ENCODE results near the gene TEAD1.

TEAD1 gene

GRCh38 chr11:12800032-12800671 lies 125.9 kb downstream of the TEAD1 start:
- no peak for TF ChIP-seq SIN3A (IDR thresholded peaks at IDR 0.05; ENCODE audit: borderline replicate concordance, insufficient read depth, low read length)
- TF ChIP-seq TAF1 (IDR thresholded peaks at IDR 0.05; ENCODE audit: borderline replicate concordance, insufficient read depth, low read length), result no peak
- TF ChIP-seq POLR2AphosphoS5 (IDR thresholded peaks at IDR 0.05; ENCODE audit: low read depth, low read length), result no peak
- TF ChIP-seq FOXP2 (optimal IDR thresholded peaks at IDR 0.05; ENCODE audit: borderline replicate concordance, extremely low read depth, extremely low read length, insufficient read depth), result no peak
- no peak for TF ChIP-seq REST (IDR thresholded peaks at IDR 0.05; ENCODE audit: insufficient read depth in 1 of 2, low read depth in 2 of 2, low read length in 2 of 2)

GRCh38 chr11:12800871-12801270 lies 126.7 kb downstream of the TEAD1 start:
- TF ChIP-seq TAF1 (IDR thresholded peaks at IDR 0.05; ENCODE audit: borderline replicate concordance, insufficient read depth, low read length), result no peak

- TF ChIP-seq FOXP2 (optimal IDR thresholded peaks at IDR 0.05; ENCODE audit: borderline replicate concordance, extremely low read depth, extremely low read length, insufficient read depth) (no peak), REST (IDR thresholded peaks at IDR 0.05; ENCODE audit: insufficient read depth in 1 of 2, low read depth in 2 of 2, low read length in 2 of 2) (no peak), TAF1 (IDR thresholded peaks at IDR 0.05; ENCODE audit: borderline replicate concordance, insufficient read depth, low read length) (no peak), SIN3A (IDR thresholded peaks at IDR 0.05; ENCODE audit: borderline replicate concordance, insufficient read depth, low read length) (no peak), POLR2AphosphoS5 (IDR thresholded peaks at IDR 0.05; ENCODE audit: low read depth, low read length) (no peak)
Measured at GRCh38 chr11:12801976-12802375, 127.8 kb downstream of the TEAD1 start.

- TF ChIP-seq REST (IDR thresholded peaks at IDR 0.05; ENCODE audit: insufficient read depth in 1 of 2, low read depth in 2 of 2, low read length in 2 of 2) (no peak), TAF1 (IDR thresholded peaks at IDR 0.05; ENCODE audit: borderline replicate concordance, insufficient read depth, low read length) (no peak), POLR2AphosphoS5 (IDR thresholded peaks at IDR 0.05; ENCODE audit: low read depth, low read length) (no peak), FOXP2 (optimal IDR thresholded peaks at IDR 0.05; ENCODE audit: borderline replicate concordance, extremely low read depth, extremely low read length, insufficient read depth) (no peak), SIN3A (IDR thresholded peaks at IDR 0.05; ENCODE audit: borderline replicate concordance, insufficient read depth, low read length) (no peak)
Measured at GRCh38 chr11:12802418-12803085, 128.3 kb downstream of the TEAD1 start.

- TF ChIP-seq REST (IDR thresholded peaks at IDR 0.05; ENCODE audit: insufficient read depth in 1 of 2, low read depth in 2 of 2, low read length in 2 of 2), result no peak
- TF ChIP-seq TAF1 (IDR thresholded peaks at IDR 0.05; ENCODE audit: borderline replicate concordance, insufficient read depth, low read length), result no peak
- TF ChIP-seq SIN3A (IDR thresholded peaks at IDR 0.05; ENCODE audit: borderline replicate concordance, insufficient read depth, low read length), result no peak
- TF ChIP-seq FOXP2 (optimal IDR thresholded peaks at IDR 0.05; ENCODE audit: borderline replicate concordance, extremely low read depth, extremely low read length, insufficient read depth), result no peak
- no peak for TF ChIP-seq POLR2AphosphoS5 (IDR thresholded peaks at IDR 0.05; ENCODE audit: low read depth, low read length)
Measured at GRCh38 chr11:12803086-12803826, 129.0 kb downstream of the TEAD1 start.
